Kidney epithelial cell (primary cell): ENCODE data around the gene SH3BGR. TPM values are rescaled to one million over a fixed set of nuclear protein-coding genes. Genes with fewer than 3 reads are reported as not detected.

Experiments
- DNase-seq: peaks from one replicate; pipeline ENCODE4 v3.0.0-alpha.2; 2010; ENCODE audit warnings: low read depth
- H3K27me3 ChIP-seq: 2 replicates; pipeline ENCODE4 v1.6.0; 2011; ENCODE audit warnings: low read length; ENCODE audit not compliant: control insufficient read depth, insufficient read depth
- H3K36me3 ChIP-seq: 2 replicates; pipeline ENCODE4 v1.5.1; 2011; ENCODE audit warnings: low read length; ENCODE audit not compliant: control insufficient read depth, insufficient read depth
- H3K4me3 ChIP-seq: 2 replicates; pipeline ENCODE4 v1.5.1; 2011; ENCODE audit warnings: low read depth, mild to moderate bottlenecking, control low read depth, low read length
- total RNA-seq: library from RNA; depleted of rRNA; stranded (reverse); fragments of >200 nt; gene quantifications from 2 replicates; pipeline ENCODE4 v1.2.3, GENCODE V29; 2015
- TF ChIP-seq, protein P1 (sequence below): IDR thresholded peaks from 2 replicates; pipeline ENCODE4 v1.5.1; 2011; ENCODE audit warnings: mild to moderate bottlenecking, moderate library complexity, low read length, control low read depth, inconsistent platforms; ENCODE audit not compliant: insufficient read depth, poor library complexity, severe bottlenecking

Gene SH3BGR
- total RNA-seq, 1 donor from 2014 or later: 6.9 TPM

DNA sequence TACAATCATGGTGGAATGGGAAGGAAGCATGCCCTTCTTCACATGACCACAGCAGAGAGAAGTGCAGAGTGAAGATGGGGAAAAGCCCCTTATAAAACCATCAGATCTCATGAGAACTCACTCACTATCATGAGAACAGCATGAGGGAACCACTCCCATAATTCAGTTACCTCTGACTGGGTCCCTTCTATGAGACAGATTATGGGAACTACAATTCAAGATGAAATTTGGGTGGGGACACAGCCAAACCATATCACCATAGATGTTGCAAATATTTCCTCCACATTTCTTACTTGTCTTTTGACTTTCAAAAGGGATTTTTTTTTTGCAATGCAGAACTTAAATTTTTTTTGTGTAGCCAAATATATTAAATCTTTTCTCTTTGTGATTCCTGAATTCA, 14.8 kb downstream of the SH3BGR start:
- TF ChIP-seq, protein P1, sequence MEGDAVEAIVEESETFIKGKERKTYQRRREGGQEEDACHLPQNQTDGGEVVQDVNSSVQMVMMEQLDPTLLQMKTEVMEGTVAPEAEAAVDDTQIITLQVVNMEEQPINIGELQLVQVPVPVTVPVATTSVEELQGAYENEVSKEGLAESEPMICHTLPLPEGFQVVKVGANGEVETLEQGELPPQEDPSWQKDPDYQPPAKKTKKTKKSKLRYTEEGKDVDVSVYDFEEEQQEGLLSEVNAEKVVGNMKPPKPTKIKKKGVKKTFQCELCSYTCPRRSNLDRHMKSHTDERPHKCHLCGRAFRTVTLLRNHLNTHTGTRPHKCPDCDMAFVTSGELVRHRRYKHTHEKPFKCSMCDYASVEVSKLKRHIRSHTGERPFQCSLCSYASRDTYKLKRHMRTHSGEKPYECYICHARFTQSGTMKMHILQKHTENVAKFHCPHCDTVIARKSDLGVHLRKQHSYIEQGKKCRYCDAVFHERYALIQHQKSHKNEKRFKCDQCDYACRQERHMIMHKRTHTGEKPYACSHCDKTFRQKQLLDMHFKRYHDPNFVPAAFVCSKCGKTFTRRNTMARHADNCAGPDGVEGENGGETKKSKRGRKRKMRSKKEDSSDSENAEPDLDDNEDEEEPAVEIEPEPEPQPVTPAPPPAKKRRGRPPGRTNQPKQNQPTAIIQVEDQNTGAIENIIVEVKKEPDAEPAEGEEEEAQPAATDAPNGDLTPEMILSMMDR: no peak
- H3K27me3 ChIP-seq: no peaks in the 10 kb centered on the region
- DNase-seq: no peak

DNA sequence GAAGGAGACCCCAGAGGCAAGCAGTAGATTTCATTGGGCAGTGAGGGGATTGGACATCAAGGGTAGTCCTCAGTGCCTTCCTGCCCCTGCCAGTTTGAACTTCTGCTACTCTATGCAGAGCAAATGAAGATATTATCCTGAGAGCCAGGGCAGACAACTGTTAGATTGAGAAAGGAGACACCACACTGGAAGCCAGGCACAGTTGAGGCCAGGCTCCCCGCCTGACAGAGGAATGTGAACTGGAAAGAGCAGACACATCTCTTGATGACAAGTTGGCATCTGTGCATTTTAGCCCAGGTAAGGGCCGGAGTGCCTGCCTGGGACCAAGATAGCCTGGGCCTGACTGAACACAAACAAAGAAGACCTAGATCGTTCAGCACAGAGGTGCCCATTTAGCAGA, 16.0 kb downstream of the SH3BGR start:
- Histone ChIP-seq H3K4me3 (no peak overlapping the region), H3K27me3 (no peaks in the 10 kb centered on the region), H3K36me3 (no peaks in the 10 kb centered on the region)
- DNase-seq: no peak
- TF ChIP-seq, protein P1: no peak

More for the DNA sequence above, 14.8 kb downstream of the SH3BGR start:
- Histone ChIP-seq H3K36me3 (no peaks in the 10 kb centered on the region), H3K4me3 (no peak overlapping the region)

DNA sequence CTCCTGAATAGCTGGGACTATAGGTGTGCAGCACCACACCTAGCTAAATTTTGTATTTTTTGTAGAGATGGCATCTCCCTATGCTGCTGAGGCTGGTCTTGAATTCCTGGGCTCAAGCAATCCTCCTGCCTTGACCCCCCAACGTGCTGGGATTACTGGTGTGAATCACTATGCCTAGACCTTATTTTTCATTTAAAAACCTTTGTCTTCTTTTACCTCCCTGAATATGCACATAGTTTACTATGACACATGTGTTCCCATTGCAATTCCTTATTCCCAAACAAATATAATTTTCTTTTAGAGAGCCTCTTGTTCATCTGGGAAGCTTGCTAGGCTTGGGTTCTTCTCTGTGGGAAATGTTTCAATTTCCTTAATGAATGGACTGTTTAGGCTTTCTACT, 16.8 kb downstream of the SH3BGR start:
- H3K27me3 ChIP-seq: no peaks in the 10 kb centered on the region
- H3K4me3 ChIP-seq: no peak overlapping the region
- no peak for DNase-seq
- no peaks in the 10 kb centered on the region for H3K36me3 ChIP-seq
- TF ChIP-seq, protein P1: no peak

DNA sequence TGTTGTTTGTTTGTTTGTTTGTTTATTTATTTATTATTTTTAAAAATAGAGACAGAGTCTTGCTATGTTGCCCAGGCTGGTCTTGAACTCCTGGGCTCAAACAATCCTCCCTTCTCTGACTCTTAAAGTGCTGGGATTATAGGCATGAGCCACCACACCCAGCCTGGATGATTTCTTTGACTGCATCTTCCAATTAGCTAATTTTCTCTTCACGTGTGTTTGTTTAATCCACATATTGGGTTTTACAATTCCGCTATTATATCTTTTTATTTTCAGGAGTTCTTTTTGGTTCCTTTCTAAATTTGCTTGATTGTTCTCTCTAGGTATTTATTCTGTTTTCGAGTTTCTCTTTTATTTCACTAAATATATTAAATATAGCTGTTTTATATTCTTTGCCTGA, 19.8 kb downstream of the SH3BGR start:
- Histone ChIP-seq H3K27me3 (no peaks in the 10 kb centered on the region), H3K4me3 (no peak overlapping the region), H3K36me3 (no peaks in the 10 kb centered on the region)
- TF ChIP-seq, protein P1: no peak
- DNase-seq: no peak

DNA sequence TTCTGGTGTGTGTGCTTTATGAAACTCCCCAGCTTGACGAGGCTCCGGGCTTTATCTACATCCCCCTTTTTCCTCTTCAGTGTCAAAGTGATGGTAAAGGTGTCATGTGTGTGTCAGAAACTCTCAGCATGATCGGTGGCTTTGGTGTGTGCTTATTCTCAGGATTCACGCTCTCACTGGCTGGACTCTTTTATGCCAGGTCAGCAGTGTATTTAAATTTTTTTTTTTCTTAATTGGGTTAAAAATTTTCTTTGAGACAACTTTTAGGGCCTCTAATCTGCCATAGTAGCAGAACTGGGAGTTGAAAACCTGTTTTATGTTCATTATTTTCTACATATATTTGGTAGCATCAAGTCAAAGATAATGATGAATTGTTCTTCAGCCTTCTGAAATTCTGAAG, 21.0 kb downstream of the SH3BGR start:
- Histone ChIP-seq H3K27me3 (no peaks in the 10 kb centered on the region), H3K36me3 (no peaks in the 10 kb centered on the region), H3K4me3 (no peak overlapping the region)
- no peak for DNase-seq
- TF ChIP-seq, protein P1: no peak

DNA sequence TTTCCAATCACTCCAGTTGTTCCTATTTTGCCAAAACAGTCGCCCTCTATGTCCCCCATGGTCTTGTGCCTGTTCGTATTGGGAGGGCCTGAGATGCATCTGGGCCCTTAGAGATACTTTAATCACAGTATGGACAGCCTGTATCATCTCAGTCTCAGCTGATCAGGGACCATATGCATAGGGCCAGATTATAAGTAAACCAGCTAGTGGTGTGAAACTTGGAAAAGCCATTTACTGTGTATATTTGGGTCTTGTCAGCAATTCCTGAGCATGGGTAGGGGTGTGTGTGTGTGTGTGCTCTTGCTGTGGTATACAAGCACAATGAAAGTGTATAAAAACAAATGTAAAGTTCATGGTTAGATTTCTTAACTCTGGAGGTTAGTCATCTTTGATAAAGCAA, 22.8 kb downstream of the SH3BGR start:
- H3K27me3 ChIP-seq: no peaks in the 10 kb centered on the region
- TF ChIP-seq, protein P1: no peak
- H3K4me3 ChIP-seq: no peak overlapping the region
- H3K36me3 ChIP-seq: no peaks in the 10 kb centered on the region
- DNase-seq: no peak
